GM15510 (cell line): ENCODE measurements around the gene OSGIN1.

Experiments used
- POLR2A ChIP-seq: IDR thresholded peaks from 3 replicates; pipeline ENCODE4 v1.6.1; 2011; ENCODE audit warnings: borderline replicate concordance; ENCODE audit not compliant: insufficient read length; ENCODE audit errors: extremely low read depth

OSGIN1 gene

DNA sequence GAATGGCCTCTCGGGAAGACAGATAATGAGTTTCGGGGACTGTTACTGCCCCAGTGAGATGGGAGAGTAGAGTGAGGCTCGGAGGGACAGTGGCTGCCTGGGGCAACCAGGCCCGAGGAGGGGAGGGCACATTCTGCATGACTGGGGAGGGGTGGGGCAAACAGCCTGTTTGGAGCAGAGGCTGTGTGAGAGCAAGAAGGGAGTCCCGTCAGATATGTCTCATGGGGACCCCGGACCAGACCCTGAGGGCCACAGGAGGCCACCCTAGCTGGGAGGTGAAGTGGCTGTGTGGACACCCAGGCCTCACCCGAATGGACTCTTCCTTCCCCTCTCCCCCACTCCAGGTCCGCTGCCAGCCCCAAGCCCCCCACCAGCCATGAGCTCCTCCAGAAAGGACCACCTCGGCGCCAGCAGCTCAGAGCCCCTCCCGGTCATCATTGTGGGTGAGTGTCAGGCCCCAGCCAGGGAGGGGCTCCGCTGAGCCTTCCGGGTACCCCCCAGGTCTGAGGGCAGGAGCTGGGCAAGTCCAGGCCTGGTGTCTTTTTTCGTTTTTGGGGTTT lies 4.3 kb downstream of the OSGIN1 start:
- no peak for TF ChIP-seq POLR2A

DNA sequence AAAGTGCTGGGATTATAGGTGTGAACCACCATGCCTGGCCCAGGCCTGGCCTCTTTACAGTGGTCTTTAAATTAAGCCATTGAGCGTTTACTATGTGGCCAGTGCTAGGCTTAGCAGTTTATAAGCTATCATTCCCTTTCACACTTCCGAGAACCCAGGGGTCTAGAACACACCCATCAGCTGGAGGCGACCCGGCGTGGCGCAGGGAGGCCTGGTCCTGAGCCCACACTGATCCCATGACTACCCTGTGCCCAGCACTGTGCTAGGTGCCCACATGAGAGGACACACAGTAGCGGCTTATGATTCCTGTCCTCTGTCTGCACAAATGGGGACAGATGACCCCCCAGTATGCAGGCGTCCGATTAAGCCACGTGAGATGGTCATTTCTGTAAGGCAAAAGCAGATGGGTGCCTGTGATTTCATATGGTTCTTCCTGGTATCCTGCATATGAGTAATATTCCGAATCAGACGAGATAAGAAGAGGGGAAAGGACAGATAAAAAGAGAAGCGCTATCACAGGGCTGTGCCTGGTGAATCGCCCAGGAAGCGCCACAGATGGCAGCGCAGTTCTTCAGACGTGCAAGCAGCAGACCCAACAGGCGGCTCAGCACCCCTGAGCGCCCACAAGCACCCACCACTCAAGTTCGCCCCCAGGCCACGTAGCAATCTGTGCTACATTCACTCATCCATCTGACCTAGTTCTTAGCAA lies 5.3 kb downstream of the OSGIN1 start:
- TF ChIP-seq POLR2A: no peak

DNA sequence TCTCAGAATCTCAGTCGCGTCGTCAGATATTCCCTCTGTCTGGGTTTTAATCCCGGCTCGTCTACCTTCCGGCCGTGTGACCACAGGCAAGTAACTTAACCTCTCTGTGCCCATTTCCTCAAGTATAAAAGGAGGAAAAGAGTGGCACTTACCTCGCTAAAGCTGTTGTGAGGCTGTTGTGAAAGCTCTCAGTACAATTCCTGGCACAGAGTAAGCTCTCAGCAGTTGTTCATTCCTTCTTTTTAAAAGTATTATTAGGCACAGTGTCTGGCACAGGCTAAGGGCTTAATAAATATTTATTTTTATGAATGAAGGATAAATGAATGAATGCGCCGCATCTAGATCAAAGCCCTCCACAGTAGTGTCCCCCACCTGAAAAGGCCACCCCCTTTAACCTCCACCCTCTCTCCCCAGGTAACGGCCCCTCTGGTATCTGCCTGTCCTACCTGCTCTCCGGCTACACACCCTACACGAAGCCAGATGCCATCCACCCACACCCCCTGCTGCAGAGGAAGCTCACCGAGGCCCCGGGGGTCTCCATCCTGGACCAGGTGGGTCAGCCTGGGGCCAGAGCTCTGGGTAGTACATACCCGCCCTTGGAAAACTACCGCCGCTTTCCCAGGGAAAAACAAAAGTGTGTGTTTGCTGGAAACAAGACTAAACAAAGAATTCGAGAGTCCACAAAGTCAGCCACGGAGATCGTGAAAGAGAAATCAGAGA lies 6.0 kb downstream of the OSGIN1 start:
- TF ChIP-seq POLR2A: no peak

DNA sequence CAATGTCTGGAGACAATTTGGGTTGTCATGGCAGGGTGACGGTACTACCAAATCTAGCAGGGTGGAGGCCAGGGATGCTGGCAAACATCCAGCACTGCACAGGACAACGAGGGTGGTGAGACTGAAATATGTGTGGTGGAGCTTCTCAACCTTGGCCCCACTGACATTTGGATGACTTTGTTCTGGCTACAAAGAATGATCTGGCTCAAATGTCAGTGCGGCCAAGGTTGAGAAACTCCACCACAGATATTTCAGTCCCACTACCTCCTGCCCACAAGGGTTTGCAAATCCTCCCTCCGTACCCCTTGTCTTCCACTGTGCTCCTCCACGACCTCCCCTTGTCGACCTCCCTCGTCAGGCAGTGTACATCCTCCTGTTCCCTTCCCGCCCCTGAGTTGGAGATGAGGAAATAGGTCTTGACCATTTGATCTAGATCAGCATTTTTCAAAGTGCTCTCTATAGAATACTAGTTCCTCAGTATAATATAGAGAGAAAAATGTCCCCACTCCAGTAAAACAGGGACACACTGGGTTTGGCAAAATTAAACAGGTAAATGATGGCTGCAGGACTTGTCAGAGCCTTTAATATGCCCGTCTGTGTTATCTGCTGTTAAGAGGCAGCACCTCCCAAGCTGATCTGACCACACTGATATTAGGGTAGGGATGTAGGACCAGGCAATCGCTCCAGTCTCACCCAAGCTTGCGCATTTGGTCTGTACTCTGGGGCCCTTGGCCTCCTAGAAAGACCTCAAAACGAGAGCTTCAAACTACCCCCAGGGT lies 6.8 kb downstream of the OSGIN1 start:
- TF ChIP-seq POLR2A: no peak

DNA sequence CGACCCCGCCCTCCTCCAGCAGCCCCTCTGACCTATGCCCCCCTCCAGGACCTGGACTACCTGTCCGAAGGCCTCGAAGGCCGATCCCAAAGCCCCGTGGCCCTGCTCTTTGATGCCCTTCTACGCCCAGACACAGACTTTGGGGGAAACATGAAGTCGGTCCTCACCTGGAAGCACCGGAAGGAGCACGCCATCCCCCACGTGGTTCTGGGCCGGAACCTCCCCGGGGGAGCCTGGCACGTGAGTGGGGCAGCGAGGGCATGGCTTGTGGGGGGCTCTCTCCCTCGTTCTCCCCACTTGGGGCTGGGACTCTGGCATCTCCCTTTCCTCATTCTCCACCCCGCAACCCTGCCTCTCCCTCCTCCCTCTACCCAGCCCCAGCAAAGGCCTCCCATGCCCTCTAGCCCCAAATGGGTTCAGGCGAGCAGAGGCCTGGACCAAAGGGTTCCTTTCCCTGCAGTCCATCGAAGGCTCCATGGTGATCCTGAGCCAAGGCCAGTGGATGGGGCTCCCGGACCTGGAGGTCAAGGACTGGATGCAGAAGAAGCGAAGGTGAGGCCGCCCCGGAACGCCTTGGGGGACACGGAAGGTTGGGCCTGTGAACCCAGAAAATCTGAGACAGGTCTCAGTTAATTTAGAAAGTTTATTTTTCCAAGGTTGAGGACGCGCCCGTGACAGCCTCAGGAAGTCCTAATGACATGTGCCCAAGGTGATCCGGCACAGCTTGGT lies 7.6 kb downstream of the OSGIN1 start:
- TF ChIP-seq POLR2A: no peak

DNA sequence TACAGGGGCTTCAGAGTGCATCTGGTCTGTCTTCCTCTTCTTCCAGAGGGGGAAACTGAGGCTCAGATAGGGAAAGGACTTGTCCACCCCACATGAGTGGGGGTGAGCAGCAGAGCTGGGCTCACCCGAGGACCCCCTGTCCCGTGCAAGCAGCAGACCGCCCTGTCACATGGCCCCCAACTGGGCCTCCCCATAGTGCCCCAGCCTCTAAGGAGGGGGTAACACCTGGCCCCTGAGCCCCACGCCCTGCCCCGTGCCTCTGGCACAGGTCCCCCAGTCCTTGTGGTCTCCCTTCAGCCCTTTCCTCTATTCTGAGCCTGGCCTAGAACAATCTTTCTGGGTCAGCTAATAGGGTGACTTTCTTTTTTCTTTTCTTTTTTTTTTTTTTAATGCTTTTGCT lies 8.6 kb downstream of the OSGIN1 start:
- TF ChIP-seq POLR2A: no peak

DNA sequence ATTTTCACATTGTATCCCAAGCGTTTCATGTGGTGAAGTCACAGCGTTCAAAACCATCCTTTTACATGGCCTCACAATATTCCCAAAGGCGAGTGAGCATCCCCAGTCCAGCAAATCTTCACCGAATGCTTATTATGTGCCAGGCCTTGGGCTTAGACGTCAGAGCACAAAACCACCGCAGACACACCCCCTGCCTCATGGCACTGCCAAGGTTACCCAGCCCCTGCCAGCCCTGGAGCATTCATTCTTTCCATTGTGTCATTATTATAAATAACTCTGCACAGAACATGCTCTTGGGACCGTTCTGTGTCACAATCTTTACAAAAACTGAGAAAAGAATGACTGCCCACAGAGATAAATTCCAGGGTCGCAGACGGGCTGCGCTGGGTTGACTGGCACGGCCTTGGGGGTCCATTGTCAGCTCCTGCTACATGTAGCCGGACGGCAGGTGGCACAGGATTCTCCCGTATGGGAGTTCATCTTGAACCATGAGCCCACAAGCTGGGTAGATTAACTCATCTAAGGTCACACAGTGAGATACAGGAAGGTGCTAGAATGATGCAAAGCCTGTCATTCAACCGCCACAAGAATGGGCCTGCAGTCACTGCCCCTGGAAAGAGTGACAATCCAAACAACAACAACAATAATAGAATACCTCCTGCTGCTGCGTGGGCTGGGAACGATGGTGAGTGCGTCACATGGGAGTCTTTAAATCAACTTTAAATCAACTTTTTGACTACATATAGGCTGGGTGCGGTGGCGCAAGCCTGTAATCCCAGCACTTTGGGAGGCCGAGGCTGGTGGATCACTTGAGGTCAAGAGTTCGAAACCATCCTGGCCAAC lies 10.5 kb downstream of the OSGIN1 start:
- TF ChIP-seq POLR2A: no peak

DNA sequence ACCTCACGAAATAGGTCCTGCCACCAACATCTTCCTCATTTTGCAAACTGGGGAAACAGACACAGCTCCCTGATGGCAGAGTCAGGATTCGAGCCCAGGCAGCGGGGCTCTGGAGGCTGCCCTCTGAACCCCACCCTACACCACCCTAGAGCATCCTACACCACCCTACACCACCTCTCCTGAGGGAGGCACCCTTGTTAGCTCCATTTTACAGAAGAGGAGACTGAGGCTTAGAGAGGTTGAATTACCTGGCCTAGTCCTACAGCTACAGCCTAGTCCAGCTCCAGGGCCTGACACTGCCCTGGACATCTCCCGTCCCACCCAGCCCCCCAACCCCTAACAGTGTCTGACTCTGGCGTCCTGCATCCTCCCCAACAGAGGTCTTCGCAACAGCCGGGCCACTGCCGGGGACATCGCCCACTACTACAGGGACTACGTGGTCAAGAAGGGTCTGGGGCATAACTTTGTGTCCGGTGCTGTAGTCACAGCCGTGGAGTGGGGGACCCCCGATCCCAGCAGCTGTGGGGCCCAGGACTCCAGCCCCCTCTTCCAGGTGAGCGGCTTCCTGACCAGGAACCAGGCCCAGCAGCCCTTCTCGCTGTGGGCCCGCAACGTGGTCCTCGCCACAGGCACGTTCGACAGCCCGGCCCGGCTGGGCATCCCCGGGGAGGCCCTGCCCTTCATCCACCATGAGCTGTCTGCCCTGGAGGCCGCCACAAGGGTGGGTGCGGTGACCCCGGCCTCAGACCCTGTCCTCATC lies 11.8 kb downstream of the OSGIN1 start:
- no peak for TF ChIP-seq POLR2A

DNA sequence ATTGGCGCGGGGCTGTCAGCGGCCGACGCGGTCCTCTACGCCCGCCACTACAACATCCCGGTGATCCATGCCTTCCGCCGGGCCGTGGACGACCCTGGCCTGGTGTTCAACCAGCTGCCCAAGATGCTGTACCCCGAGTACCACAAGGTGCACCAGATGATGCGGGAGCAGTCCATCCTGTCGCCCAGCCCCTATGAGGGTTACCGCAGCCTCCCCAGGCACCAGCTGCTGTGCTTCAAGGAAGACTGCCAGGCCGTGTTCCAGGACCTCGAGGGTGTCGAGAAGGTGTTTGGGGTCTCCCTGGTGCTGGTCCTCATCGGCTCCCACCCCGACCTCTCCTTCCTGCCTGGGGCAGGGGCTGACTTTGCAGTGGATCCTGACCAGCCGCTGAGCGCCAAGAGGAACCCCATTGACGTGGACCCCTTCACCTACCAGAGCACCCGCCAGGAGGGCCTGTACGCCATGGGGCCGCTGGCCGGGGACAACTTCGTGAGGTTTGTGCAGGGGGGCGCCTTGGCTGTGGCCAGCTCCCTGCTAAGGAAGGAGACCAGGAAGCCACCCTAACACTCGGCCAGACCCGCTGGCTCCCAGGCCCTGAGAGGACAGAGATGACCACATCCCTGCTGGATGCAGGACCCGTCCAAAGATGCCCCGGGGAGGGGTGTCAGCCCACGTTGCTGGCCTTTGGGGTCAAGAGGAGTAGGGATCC lies 12.6 kb downstream of the OSGIN1 start:
- TF ChIP-seq POLR2A: no peak

DNA sequence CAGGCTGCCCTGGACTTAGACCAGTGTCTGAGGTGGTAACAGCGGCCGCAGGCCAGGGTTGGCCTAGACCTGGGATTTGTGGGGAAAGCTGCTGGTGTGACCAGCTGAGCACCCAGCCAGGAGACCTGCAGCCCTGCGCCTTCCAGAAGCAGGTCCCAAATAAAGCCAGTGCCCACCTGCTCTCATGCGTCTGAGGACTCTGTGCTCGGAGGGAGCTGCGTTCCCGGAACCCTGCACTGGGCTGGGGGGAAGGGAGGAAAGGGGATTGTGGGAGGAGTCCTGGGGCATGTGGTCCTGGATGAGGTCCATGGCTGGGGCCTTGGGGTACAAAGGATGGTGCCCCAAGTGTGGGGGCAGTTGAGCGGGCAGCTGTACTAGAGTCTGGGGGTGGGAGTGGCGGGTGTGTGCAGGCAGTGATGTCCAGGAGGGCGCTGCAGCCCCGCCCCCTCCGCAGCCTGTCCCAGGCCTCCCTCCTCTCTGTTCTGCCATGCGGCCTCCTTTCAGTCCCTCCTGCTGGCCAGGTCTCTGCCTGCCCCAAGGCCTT lies 13.2 kb downstream of the OSGIN1 start:
- TF ChIP-seq POLR2A: no peak

DNA sequence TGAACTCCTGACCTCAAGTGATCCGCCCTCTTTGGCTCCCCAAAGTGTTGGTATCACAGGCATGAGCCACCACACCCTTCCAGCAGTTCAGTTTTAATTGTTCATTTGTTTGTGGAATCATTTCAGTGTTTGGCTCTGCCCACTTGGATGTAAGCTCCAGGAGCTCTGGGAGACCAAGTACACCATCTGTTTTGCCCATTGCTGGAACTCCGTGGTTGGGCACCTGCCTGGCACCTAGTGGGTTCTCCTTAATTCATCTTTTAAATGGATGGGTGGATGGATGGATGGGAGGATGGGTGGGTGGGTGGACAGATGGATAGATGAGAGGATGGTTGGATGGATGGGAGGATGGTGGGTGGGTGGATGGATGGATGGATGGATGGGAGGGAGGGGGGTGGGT lies 14.1 kb downstream of the OSGIN1 start:
- no peak for TF ChIP-seq POLR2A

DNA sequence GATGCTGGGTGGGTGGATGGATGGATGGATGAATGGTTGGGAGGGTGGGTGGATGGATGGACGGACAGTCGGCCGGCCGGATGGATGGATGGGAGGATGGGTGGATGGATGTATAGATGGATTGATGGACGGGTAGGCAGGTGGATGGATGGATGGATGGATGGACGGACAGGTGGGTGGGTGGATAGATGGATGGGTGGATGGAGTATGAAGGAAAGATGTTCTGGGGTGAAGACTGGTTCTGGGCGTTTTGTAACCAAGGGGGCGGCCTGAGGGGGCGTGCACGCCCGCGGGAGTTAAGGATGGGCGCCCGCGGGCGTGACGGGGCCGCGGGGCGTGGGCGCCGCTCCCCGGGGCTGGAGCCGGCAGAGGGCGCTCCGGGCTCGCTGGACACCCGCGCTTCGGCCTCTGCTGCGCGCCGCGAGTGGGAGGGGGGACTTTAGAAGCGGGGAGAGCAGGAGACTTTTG lies 14.8 kb downstream of the OSGIN1 start, which contains the start of gene NECAB2:
NECAB2 (plus strand) TSS at position 407 of the 468 bp plus-strand sequence. CDS start 405 bp downstream, outside the sequence.
- no peak for TF ChIP-seq POLR2A
